Thoracic aorta (tissue), 2 donors: Measurements from ENCODE around the gene KLK11. TPM values are rescaled to one million over a fixed set of nuclear protein-coding genes. Genes with fewer than 3 reads are reported as not detected.

Experiments used
- ATAC-seq: fragments of 150-250 bp; one replicate; pipeline ENCODE4 v1.8.0; 2017; ENCODE audit warnings: low read depth; ENCODE audit not compliant: insufficient number of reproducible peaks, low FRiP score
- DNase-seq: peaks from one replicate; pipeline ENCODE4 v3.0.0-alpha.2; 2020; ENCODE audit warnings: low spot score
- H3K27ac ChIP-seq, 2 donors: fragments of 200-600 bp; sonication (generic); 1 replicate in 1 of 2; 2 replicates in 1 of 2; pipeline ENCODE4 v1.5.1; 2016; ENCODE audit warnings: mild to moderate bottlenecking in 2 of 2, moderate library complexity in 2 of 2
- H3K27me3 ChIP-seq: fragments of 200-600 bp; sonication (generic); replicated peaks from 2 replicates; pipeline ENCODE4 v1.6.0; 2016; ENCODE audit warnings: mild to moderate bottlenecking; ENCODE audit not compliant: insufficient read depth
- H3K36me3 ChIP-seq: fragments of 200-600 bp; sonication (generic); one replicate; pipeline ENCODE4 v1.5.1; 2016
- H3K4me1 ChIP-seq, 2 donors: fragments of 200-600 bp; sonication (generic); 1 replicate in 1 of 2; 2 replicates in 1 of 2; pipeline versions ENCODE4 v1.5.1 to v1.6.0; 2016; ENCODE audit warnings: low read depth in 2 of 2, mild to moderate bottlenecking in 1 of 2; ENCODE audit not compliant: control insufficient read depth in 1 of 2
- H3K4me3 ChIP-seq: fragments of 200-600 bp; sonication (generic); 2 replicates; pipeline ENCODE4 v1.5.1; 2016; ENCODE audit warnings: mild to moderate bottlenecking
- H3K9me3 ChIP-seq: fragments of 200-600 bp; sonication (generic); 2 replicates; pipeline ENCODE4 v1.5.1; 2016
- total RNA-seq, 2 donors: library from RNA; depleted of rRNA; stranded (reverse); fragments of >200 nt; gene quantifications; one replicate each; pipeline versions ENCODE4 v1.1.0 to v1.2.3, GENCODE V29; 2016
- TF ChIP-seq, protein P1 (sequence below): fragments of 200-600 bp; sonication (generic); IDR thresholded peaks from one replicate; pipeline ENCODE4 v1.5.1; 2019; ENCODE audit warnings: antibody characterized with exemption

KLK11 gene
- total RNA-seq, 2 donors from 2014 or later, result 0.85 TPM; not detected in 1

DNA sequence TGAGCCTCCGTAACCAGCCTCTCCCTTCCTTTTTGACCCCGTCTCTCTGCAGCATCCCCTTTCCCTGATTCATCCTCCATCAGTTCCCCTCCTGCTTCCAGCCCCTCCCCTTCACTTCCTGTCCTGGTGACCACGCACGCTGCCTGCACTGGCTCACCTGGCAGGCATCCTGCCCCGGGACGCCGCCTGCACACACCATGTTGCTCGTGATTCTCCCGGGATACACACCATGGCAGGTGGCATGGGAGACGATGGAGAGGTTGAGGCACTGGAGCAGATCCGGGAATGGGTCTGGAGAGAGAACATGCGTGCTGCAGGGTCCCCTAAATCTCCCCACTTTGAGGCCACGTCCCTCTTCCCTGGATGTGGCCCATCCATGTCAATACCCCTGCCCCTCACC lies 4.2 kb upstream of the KLK11 start:
- ATAC-seq (no peak), DNase-seq (no peak)
- Histone ChIP-seq H3K9me3 (no peaks in the 10 kb centered on the region), H3K27ac (no peak overlapping the region), H3K27me3 (no peaks in the 10 kb centered on the region), H3K36me3 (no peaks in the 10 kb centered on the region), H3K4me3 (no peak overlapping the region), H3K4me1 (no peaks in the 10 kb centered on the region)
- TF ChIP-seq, protein P1, sequence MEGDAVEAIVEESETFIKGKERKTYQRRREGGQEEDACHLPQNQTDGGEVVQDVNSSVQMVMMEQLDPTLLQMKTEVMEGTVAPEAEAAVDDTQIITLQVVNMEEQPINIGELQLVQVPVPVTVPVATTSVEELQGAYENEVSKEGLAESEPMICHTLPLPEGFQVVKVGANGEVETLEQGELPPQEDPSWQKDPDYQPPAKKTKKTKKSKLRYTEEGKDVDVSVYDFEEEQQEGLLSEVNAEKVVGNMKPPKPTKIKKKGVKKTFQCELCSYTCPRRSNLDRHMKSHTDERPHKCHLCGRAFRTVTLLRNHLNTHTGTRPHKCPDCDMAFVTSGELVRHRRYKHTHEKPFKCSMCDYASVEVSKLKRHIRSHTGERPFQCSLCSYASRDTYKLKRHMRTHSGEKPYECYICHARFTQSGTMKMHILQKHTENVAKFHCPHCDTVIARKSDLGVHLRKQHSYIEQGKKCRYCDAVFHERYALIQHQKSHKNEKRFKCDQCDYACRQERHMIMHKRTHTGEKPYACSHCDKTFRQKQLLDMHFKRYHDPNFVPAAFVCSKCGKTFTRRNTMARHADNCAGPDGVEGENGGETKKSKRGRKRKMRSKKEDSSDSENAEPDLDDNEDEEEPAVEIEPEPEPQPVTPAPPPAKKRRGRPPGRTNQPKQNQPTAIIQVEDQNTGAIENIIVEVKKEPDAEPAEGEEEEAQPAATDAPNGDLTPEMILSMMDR, result no peak

DNA sequence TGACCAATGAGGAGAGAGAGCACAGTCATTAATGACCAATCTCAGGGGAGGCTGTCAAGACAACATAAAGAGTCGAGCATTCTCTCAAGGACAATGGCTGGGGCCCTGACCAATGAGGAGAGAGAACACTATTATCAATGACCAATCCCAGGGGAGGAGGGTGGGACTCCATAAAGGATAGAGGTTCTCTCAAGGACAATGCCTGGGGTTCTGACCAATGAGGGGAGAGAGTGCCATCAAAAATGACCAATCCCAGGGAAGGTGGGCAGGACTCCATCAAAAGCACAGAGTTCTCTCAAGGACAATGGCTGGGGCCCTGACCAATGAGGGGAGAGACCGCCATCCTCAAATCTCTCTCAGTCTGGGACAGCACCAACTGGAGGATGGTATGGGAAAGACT lies 3.3 kb upstream of the KLK11 start:
- TF ChIP-seq, protein P1, result no peak
- Histone ChIP-seq H3K27ac (no peak overlapping the region), H3K9me3 (no peaks in the 10 kb centered on the region), H3K4me3 (no peak overlapping the region), H3K4me1 (no peaks in the 10 kb centered on the region), H3K27me3 (no peaks in the 10 kb centered on the region), H3K36me3 (no peaks in the 10 kb centered on the region)
- ATAC-seq, result no peak
- no peak for DNase-seq

DNA sequence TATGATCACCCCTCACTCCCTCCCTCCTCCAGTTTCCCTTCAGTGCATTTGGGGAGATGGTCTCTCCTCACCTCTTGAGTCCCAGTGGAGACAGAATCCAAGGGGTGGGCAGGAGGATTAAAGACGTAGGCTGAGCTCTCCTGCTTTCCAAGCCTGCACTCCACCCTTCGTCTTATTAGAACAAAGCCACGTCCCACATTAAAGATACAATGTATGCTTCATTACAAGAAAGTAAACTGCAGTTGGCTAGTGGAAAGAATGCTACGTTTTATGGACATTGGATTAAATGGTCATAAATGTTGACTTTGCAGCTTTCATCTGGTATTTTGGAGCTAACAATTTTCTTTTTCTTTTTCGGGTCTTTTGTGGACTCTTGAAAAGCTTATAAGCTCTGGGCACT lies 1.5 kb upstream of the KLK11 start:
- H3K36me3 ChIP-seq, result no peaks in the 10 kb centered on the region
- no peaks in the 10 kb centered on the region for H3K27me3 ChIP-seq
- H3K27ac ChIP-seq, result no peak overlapping the region
- ATAC-seq (no peak), DNase-seq (no peak)
- H3K9me3 ChIP-seq, result no peaks in the 10 kb centered on the region
- H3K4me1 ChIP-seq, result no peaks in the 10 kb centered on the region
- no peak overlapping the region for H3K4me3 ChIP-seq
- TF ChIP-seq, protein P1, result no peak

DNA sequence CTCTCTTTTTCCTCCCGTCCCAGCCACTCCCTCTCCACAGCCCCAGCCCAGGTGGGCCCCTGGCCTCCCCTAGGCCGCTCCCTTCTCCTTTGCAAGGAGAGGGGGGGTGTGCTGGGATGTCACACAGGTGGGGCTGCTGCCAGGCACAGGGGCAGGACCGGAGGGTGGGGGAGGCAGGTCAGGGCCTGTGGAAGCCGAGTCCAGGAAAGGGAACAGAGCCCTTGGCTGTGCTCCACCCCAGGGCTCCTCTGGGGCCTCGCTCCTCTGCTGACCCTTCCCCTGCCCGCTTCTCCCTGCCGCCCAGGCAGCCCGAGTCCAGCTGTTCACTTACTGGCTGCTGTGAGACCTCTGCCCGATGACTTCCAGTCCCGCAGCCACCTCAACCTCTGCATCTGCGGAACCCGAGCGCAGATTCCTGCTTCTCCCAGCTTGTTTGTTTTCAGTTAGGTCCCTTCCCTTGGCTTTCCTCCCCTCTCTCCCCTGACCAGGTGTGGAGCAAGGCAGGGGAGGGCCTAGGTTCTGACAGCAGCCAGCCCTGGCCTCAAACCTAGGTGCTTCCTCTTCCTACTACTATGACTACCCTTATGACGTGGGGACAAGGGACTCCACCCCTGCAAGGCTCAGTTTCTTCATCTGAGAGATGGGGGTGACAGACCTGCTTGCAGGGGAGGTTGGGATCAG lies 850 bp upstream of the KLK11 start:
- Histone ChIP-seq H3K27ac (no peak overlapping the region), H3K4me1 (no peaks in the 10 kb centered on the region), H3K4me3 (no peak overlapping the region), H3K9me3 (no peaks in the 10 kb centered on the region), H3K36me3 (no peaks in the 10 kb centered on the region), H3K27me3 (no peaks in the 10 kb centered on the region)
- DNase-seq (no peak), ATAC-seq (no peak)
- TF ChIP-seq, protein P1, result no peak

DNA sequence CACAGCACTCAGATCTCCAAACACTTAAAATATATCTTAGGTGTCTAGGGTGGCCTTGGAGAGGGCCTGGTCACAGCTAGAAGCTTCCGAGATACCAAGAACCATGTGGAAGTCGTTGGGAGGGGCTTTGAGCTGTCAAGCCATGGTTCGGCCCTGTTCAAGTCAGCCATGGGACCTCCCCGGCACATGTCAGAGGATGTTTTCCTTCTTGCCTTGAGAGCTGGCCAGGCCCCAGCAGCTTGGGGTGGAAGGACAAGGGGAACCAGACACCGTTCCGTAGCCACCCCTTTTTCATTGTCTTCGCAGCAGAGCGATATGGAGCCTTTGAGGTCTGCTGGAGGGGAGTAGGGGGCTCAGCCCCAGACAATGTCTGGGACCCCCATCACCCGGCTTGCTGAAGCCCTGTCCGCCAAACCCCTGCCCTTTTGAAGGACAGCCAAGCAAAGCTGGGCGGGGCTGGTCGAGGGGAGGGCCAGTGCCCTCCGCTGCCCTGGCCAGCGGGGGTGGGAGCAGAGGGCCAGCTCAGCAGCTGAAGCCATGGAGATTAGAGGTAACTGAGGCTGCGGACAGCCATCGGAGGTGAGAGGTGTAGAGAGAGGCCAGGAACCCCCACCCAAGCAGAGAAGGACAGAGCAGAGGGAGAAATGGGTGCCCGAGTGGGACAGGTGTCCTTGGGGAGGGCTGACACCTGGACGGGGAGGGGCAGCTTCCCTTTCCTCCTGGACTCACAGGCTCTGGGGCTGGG lies 435 bp downstream of the KLK11 start:
- no peak overlapping the region for H3K4me3 ChIP-seq
- DNase-seq, result no peak

More for the DNA sequence above, 435 bp downstream of the KLK11 start:
- Histone ChIP-seq H3K9me3 (no peaks in the 10 kb centered on the region), H3K27ac (no peak overlapping the region), H3K4me1 (no peaks in the 10 kb centered on the region), H3K36me3 (no peaks in the 10 kb centered on the region), H3K27me3 (no peaks in the 10 kb centered on the region)
- TF ChIP-seq, protein P1, result no peak
- ATAC-seq, result no peak
